ENCODE measurements around the gene NDUFAF3. TPM values are rescaled to one million over a fixed set of nuclear protein-coding genes. Genes with fewer than 3 reads are reported as not detected.

Gene NDUFAF3
- total and polyA plus RNA-seq, 10 of the 15 experiments (the other 5 are each of a cell fraction or from before 2014, with no cell fraction given) = 25.4 to 228 (median 63.9) TPM

DNA sequence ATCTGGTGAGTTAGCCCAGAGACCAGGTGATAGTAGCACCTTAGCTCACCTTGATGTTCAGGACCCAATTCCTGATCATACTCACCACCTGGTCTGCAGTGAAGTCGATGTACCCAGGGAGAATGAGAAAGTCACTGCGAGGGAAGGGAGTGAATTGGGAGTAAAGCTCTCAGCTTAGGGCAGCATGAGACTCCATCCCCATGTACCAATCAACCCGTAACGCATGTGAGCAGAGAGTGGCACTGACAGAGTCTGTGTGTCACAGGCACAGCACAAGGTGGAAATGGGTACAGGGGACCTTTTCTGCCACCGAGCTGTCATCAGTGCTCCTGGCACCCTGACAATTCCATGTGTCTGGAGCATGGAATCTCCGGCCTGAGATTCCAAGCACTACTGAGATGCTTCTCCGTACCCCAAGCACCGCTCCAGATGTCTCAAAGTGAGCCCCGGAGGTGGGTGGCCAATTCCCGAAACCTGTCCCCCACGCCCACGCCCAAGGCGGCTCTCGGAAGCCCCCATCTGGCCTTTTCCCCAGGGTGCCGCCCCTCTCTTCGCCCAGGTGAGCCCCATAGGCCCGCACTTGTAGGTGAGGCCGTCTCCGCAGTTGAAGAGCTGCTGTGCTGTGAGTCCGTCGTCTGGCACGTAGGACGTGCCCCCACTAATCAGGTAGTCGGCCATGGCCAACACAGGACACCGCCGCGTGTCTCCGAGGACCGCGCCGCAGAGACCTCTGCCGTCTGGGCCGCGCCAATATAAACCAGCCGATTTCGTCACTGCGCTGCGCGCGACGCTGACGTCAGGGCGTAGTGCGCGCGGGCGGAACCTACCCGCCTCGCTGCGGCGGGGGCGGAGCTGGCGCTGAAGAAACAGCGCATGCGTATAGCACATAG, 7.0 kb downstream of the NDUFAF3 start, which contains the start of gene IMPDH2 (continued):
- TF ChIP-seq, protein P1, sequence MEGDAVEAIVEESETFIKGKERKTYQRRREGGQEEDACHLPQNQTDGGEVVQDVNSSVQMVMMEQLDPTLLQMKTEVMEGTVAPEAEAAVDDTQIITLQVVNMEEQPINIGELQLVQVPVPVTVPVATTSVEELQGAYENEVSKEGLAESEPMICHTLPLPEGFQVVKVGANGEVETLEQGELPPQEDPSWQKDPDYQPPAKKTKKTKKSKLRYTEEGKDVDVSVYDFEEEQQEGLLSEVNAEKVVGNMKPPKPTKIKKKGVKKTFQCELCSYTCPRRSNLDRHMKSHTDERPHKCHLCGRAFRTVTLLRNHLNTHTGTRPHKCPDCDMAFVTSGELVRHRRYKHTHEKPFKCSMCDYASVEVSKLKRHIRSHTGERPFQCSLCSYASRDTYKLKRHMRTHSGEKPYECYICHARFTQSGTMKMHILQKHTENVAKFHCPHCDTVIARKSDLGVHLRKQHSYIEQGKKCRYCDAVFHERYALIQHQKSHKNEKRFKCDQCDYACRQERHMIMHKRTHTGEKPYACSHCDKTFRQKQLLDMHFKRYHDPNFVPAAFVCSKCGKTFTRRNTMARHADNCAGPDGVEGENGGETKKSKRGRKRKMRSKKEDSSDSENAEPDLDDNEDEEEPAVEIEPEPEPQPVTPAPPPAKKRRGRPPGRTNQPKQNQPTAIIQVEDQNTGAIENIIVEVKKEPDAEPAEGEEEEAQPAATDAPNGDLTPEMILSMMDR (IDR thresholded peaks at IDR 0.05 in 2 of 3, conservative IDR thresholded peaks at IDR 0.05 in 1 of 3; ENCODE audit: control insufficient read depth in 2 of 3, extremely low read depth in 1 of 3, insufficient read depth in 1 of 3, low read depth in 3 of 3, low read length in 3 of 3) = peak in 2 of 3 experiments; percentile 9 to 29; a peak in 1 of 6 replicates
- TF ChIP-seq BHLHE40 (IDR thresholded peaks at IDR 0.05; ENCODE audit: borderline replicate concordance in 1 of 2, low read depth in 2 of 2, low read length in 1 of 2) = peak in 1 of 2 experiments; percentile 60; a peak in 1 of 4 replicates
- TF ChIP-seq TBL1XR1 (IDR thresholded peaks at IDR 0.05; ENCODE audit: low read depth, low read length) = peak; percentile 17; the same call in 1 of the 2 replicates
- no peak for TF ChIP-seq RAD21 (IDR thresholded peaks at IDR 0.05; ENCODE audit: insufficient read depth, low read depth, low read length)
- TF ChIP-seq, protein P2, sequence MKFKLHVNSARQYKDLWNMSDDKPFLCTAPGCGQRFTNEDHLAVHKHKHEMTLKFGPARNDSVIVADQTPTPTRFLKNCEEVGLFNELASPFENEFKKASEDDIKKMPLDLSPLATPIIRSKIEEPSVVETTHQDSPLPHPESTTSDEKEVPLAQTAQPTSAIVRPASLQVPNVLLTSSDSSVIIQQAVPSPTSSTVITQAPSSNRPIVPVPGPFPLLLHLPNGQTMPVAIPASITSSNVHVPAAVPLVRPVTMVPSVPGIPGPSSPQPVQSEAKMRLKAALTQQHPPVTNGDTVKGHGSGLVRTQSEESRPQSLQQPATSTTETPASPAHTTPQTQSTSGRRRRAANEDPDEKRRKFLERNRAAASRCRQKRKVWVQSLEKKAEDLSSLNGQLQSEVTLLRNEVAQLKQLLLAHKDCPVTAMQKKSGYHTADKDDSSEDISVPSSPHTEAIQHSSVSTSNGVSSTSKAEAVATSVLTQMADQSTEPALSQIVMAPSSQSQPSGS (IDR thresholded peaks at IDR 0.05; ENCODE audit: low read length) = no peak
- peak; percentile 82 for TF ChIP-seq KLF5 (IDR thresholded peaks at IDR 0.05; ENCODE audit: partially characterized antibody)
- TF ChIP-seq SPI1 (IDR thresholded peaks at IDR 0.05; ENCODE audit: borderline replicate concordance, insufficient read depth, low read depth, low read length) = no peak
- TF ChIP-seq TCF7 (IDR thresholded peaks at IDR 0.05; ENCODE audit: borderline replicate concordance) = no peak
- TF ChIP-seq RCOR1 (conservative IDR thresholded peaks at IDR 0.05; ENCODE audit: low read depth, low read length) = 0 out of 2 replicates have a peak, but pooled peaks have one; percentile 27
- TF ChIP-seq RELA (IDR thresholded peaks at IDR 0.05; ENCODE audit: borderline replicate concordance, partially characterized antibody) = peak; percentile 80
- TF ChIP-seq, protein P3, sequence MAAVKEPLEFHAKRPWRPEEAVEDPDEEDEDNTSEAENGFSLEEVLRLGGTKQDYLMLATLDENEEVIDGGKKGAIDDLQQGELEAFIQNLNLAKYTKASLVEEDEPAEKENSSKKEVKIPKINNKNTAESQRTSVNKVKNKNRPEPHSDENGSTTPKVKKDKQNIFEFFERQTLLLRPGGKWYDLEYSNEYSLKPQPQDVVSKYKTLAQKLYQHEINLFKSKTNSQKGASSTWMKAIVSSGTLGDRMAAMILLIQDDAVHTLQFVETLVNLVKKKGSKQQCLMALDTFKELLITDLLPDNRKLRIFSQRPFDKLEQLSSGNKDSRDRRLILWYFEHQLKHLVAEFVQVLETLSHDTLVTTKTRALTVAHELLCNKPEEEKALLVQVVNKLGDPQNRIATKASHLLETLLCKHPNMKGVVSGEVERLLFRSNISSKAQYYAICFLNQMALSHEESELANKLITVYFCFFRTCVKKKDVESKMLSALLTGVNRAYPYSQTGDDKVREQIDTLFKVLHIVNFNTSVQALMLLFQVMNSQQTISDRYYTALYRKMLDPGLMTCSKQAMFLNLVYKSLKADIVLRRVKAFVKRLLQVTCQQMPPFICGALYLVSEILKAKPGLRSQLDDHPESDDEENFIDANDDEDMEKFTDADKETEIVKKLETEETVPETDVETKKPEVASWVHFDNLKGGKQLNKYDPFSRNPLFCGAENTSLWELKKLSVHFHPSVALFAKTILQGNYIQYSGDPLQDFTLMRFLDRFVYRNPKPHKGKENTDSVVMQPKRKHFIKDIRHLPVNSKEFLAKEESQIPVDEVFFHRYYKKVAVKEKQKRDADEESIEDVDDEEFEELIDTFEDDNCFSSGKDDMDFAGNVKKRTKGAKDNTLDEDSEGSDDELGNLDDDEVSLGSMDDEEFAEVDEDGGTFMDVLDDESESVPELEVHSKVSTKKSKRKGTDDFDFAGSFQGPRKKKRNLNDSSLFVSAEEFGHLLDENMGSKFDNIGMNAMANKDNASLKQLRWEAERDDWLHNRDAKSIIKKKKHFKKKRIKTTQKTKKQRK (IDR thresholded peaks at IDR 0.05; ENCODE audit: low read depth, low read length) = no peak
- TF ChIP-seq, protein P4, sequence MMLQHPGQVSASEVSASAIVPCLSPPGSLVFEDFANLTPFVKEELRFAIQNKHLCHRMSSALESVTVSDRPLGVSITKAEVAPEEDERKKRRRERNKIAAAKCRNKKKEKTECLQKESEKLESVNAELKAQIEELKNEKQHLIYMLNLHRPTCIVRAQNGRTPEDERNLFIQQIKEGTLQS (IDR thresholded peaks at IDR 0.05; ENCODE audit: borderline replicate concordance, extremely low read depth, low read depth, low read length) = no peak
- no peak; the same call in 1 of the 2 replicates for TF ChIP-seq RB1 (IDR thresholded peaks at IDR 0.05; ENCODE audit: borderline replicate concordance)
- TF ChIP-seq RAD51 (IDR thresholded peaks at IDR 0.05) = no peak
- TF ChIP-seq HDAC2 (IDR thresholded peaks at IDR 0.05) = no peak
- no peak for TF ChIP-seq SREBF1 (IDR thresholded peaks at IDR 0.05; ENCODE audit: low read length)
- no peak for TF ChIP-seq MTA2 (IDR thresholded peaks at IDR 0.05; ENCODE audit: low read depth)
- TF ChIP-seq POLR2AphosphoS5 (IDR thresholded peaks at IDR 0.05; ENCODE audit: low read length) = peak; percentile 99
- TF ChIP-seq ZNF207 (IDR thresholded peaks at IDR 0.05; ENCODE audit: borderline replicate concordance) = peak; percentile 81; the same call in 1 of the 2 replicates
- TF ChIP-seq, protein P5, sequence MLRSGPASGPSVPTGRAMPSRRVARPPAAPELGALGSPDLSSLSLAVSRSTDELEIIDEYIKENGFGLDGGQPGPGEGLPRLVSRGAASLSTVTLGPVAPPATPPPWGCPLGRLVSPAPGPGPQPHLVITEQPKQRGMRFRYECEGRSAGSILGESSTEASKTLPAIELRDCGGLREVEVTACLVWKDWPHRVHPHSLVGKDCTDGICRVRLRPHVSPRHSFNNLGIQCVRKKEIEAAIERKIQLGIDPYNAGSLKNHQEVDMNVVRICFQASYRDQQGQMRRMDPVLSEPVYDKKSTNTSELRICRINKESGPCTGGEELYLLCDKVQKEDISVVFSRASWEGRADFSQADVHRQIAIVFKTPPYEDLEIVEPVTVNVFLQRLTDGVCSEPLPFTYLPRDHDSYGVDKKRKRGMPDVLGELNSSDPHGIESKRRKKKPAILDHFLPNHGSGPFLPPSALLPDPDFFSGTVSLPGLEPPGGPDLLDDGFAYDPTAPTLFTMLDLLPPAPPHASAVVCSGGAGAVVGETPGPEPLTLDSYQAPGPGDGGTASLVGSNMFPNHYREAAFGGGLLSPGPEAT (IDR thresholded peaks at IDR 0.05; ENCODE audit: low read depth) = peak; percentile 32; the same call in 1 of the 2 replicates

Measured in GM12878 (cell line).